IgD-negative memory B cell (primary cell): ENCODE results near the gene TMEM123. TPM values are rescaled to one million over a fixed set of nuclear protein-coding genes. Genes with fewer than 3 reads are reported as not detected.

Experiments
- polyA plus RNA-seq: library from polyadenylated mRNA; unstranded; fragments of 300-500 nt; fragmentation: Illumina TruSeq; gene quantifications from one replicate; pipeline ENCODE4 v1.2.3, GENCODE V29; 2021

Gene TMEM123
- polyA plus RNA-seq, 1 donor from 2014 or later = 179 TPM

Other genes with a start within 250 kb of the TMEM123 start
- gene BIRC3, start 135.3 kb downstream of the TMEM123 start, polyA plus RNA-seq = 158 TPM
- gene BIRC2, start 105.6 kb downstream of the TMEM123 start, polyA plus RNA-seq = 28.4 TPM
- not detected for gene MMP7, start 78.0 kb upstream of the TMEM123 start, polyA plus RNA-seq
- gene MMP20, start 172.6 kb upstream of the TMEM123 start, polyA plus RNA-seq = not detected